ENCODE results near the gene PRG3.
"Not testable (repeated sequence)": the region's sequence is repeated elsewhere in the genome, so short reads cannot be mapped to it uniquely, and the experiment has no call there.

PRG3 gene

DNA sequence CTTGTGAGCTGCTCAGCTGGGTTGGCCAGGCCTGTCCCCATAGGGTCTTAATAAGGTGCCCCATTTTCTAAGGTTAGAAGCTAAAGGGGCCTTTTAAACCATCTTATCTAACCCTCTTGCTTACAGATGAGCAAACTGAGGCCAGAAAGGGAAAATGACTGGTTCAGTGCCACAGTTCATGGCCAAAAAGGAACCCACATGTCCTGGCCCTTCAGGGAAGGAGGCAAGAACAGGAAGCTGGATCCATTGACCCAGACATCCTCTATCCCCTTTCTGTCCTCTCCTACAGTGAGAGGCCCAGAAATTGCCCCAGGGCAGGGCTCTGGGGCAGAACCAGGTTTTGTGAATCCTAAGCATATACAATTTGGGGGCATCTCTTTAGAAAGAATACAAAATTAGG, 10.0 kb downstream of the PRG3 start:
- Histone ChIP-seq H3K36me3 (ENCODE audit: control insufficient read depth, insufficient read depth, low read length) (no peaks in the 10 kb centered on the region), H3K4me3 (ENCODE audit: insufficient read depth, low read depth, low read length) (no peak overlapping the region)

DNA sequence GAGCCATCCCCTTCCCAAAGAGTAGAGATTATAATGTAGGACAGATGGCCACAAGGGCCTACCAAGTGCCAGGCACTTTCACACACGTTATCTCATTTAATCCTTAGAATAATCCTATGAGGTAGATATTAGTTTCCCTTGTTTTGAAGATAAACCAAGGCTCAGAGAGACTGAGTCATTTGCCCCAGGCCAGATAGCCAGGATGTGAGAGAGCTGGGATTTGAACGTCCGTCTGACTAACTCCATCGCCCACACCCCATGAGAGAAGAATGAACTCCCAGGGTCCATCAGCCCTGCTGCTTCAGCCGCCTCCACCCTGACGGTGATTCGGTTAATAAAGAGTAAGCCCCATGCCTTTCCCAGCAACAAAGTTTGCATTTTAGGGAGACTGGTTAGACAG, 10.7 kb downstream of the PRG3 start:
- Histone ChIP-seq H3K9me3 (ENCODE audit: control insufficient read depth, low read length) (no peaks in the 10 kb centered on the region), H3K4me3 (ENCODE audit: insufficient read depth, low read depth, low read length) (no peak overlapping the region), H3K27ac (ENCODE audit: insufficient read depth, low read depth, low read length, poor library complexity, severe bottlenecking) (no peak overlapping the region), H3K27me3 (ENCODE audit: control insufficient read depth, insufficient read depth, low read length, poor library complexity, severe bottlenecking) (no peaks in the 10 kb centered on the region), H3K4me1 (ENCODE audit: control insufficient read depth, insufficient read depth, low read length) (peaks cover 8% of the 10 kb centered on the region), H3K36me3 (ENCODE audit: control insufficient read depth, insufficient read depth, low read length) (no peaks in the 10 kb centered on the region)
- WGBS, 2 experiments: 91 to 95% methylated on average over 6 to 7 of the region's 7 CpGs

More for the DNA sequence above, 10.0 kb downstream of the PRG3 start:
- no peaks in the 10 kb centered on the region for H3K27me3 ChIP-seq (ENCODE audit: control insufficient read depth, insufficient read depth, low read length, poor library complexity, severe bottlenecking)
- H3K4me1 ChIP-seq (ENCODE audit: control insufficient read depth, insufficient read depth, low read length): peaks cover 4% of the 10 kb centered on the region
- no peak overlapping the region for H3K27ac ChIP-seq (ENCODE audit: insufficient read depth, low read depth, low read length, poor library complexity, severe bottlenecking)
- no peaks in the 10 kb centered on the region for H3K9me3 ChIP-seq (ENCODE audit: control insufficient read depth, low read length)

GRCh38 chr11:57368845-57369232, 12.1 kb downstream of the PRG3 start:
- H3K4me1 ChIP-seq (ENCODE audit: control insufficient read depth, insufficient read depth, low read length): peaks cover 11% of the 10 kb centered on the region
- H3K27ac ChIP-seq (ENCODE audit: insufficient read depth, low read depth, low read length, poor library complexity, severe bottlenecking): no peak overlapping the region
- no peaks in the 10 kb centered on the region for H3K27me3 ChIP-seq (ENCODE audit: control insufficient read depth, insufficient read depth, low read length, poor library complexity, severe bottlenecking)
- no peaks in the 10 kb centered on the region for H3K9me3 ChIP-seq (ENCODE audit: control insufficient read depth, low read length)
- no peaks in the 10 kb centered on the region for H3K36me3 ChIP-seq (ENCODE audit: control insufficient read depth, insufficient read depth, low read length)
- 83 to 88% methylated on average over 5 of the region's 5 CpGs for WGBS, 2 experiments
- H3K4me3 ChIP-seq (ENCODE audit: insufficient read depth, low read depth, low read length): no peak overlapping the region

DNA sequence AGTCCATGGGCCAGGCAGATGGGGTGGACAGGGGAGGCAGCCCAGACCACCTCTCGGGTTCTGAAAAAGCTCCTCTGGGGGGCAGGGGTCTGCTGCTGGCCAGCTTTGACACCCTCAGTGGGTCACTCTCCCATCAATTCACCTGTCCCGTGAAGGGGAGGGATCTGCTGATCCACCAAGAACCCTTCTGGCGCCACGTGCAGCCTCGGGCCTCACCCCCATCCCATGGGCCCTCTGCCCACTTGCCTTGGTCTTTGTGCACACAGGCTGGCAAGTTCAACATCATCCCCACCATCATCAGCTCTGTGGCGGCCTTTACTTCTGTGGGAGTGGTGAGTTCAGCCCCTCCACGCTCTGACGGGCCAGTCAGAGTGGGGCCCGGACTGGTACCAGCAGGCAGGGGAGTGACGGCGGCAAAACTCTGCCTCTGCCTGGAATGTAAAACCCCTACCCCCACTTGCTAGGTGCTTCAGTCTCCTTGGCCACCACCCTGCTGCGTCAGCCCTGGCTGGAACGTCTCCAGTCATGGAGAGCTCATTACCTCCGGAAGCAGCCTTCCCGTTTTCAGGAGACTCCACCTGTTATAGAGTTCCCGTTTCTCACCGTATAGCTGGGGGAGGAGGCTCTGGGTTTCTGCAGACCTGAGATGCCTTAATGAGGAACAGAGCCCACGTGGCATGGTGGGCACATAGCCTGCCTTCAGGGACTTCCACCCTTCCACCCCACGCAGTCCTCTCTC, 12.7 kb downstream of the PRG3 start:
- WGBS, 2 experiments: 84 to 87% methylated on average over 19 of the region's 19 CpGs
- no peaks in the 10 kb centered on the region for H3K27me3 ChIP-seq (ENCODE audit: control insufficient read depth, insufficient read depth, low read length, poor library complexity, severe bottlenecking)

DNA sequence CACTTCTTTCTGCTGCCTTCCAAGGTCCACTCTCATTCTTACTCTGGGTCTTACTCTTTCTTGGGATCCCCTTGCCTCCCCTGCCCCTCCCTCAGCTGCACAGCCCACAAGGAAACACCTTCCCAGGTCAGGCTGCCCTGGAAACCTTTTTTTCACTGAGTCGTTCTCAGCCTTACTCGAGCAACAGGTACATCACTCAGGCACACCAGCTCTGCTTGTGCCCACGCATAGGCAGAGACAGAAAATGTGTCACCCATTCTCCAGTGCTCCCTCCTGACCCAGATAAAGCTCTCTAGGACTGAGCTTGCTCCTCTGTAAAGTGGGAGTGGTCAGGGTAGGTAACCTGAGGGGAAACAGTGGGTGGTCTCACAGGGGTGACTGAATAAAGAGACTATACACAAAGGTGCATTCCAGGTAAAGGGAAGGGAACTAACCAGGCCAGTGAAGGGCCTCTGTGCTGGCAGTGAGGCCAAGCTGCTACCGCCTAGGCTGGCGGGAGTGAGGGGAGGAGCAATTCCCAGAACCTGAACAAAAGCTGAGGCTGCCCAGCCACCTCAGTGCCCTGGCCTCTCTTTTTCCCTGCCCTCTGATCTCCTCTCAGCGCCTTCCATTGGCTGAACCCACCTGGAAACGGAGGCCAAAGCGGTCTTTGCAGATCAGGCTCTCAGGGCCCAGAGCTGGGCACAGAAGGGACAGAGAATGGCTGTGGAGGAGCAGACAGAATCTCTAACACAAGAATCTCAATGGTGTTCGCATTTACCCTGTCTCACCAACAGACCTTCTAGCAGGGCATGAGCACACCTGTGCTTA, 15.9 kb downstream of the PRG3 start:
- Histone ChIP-seq H3K36me3 (ENCODE audit: control insufficient read depth, insufficient read depth, low read length) (no peaks in the 10 kb centered on the region), H3K27me3 (ENCODE audit: control insufficient read depth, insufficient read depth, low read length, poor library complexity, severe bottlenecking) (no peaks in the 10 kb centered on the region), H3K4me1 (ENCODE audit: control insufficient read depth, insufficient read depth, low read length) (peaks cover 14% of the 10 kb centered on the region), H3K4me3 (ENCODE audit: insufficient read depth, low read depth, low read length) (no peak overlapping the region), H3K9me3 (ENCODE audit: control insufficient read depth, low read length) (no peaks in the 10 kb centered on the region), H3K27ac (ENCODE audit: insufficient read depth, low read depth, low read length, poor library complexity, severe bottlenecking) (no peak overlapping the region)
- 51 to 60% methylated on average over 9 of the region's 9 CpGs for WGBS, 2 experiments

More for the DNA sequence above, 12.7 kb downstream of the PRG3 start:
- Histone ChIP-seq H3K9me3 (ENCODE audit: control insufficient read depth, low read length) (no peaks in the 10 kb centered on the region), H3K4me1 (ENCODE audit: control insufficient read depth, insufficient read depth, low read length) (peaks cover 11% of the 10 kb centered on the region), H3K36me3 (ENCODE audit: control insufficient read depth, insufficient read depth, low read length) (no peaks in the 10 kb centered on the region), H3K4me3 (ENCODE audit: insufficient read depth, low read depth, low read length) (no peak overlapping the region), H3K27ac (ENCODE audit: insufficient read depth, low read depth, low read length, poor library complexity, severe bottlenecking) (no peak overlapping the region)

DNA sequence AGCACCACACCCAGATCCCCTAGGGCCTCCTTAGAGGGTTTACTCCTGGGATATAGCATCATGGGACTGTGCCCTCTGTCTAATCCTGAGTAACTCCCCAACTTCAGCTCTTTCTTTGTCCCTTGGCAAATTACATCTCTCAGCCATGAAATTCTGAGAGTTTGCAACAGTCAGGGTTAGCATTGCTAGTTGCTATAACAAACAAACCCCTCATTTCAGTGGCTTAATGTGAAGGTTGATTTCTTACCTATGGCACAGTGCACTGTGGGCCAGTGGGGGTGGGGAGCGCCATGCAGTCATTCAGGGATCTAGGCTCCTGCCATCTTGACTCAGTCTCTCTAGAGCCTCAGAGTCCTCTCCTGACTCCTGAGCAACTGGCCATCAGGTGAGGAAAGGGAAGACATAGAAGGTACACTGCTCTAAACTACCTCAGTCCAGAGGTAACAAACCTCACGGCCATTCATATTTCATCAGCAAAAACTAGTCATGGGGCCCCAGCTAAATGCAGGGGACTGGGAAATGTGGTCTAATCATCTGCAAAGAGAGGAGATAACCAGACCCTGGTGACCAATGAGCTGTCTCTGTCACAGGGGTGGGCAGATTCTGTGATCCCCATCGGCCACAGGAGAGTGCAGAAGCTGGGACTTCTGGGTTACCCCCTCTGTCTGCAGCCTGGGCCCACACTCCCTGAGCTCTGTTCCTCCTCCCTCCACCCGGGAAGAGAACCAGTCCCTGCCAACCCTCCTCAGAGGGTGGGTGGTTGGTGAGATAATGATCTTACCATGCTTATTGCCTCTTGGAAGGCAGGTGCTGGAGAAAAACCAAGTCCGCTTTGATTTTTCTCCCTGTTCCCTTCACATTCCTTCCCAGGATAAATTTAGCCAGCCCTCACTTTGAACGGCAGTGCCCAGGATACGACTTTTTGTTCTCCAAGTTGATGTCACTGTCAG, 17.5 kb downstream of the PRG3 start:
- Histone ChIP-seq H3K9me3 (ENCODE audit: control insufficient read depth, low read length) (no peaks in the 10 kb centered on the region), H3K4me1 (ENCODE audit: control insufficient read depth, insufficient read depth, low read length) (peaks cover 19% of the 10 kb centered on the region), H3K27ac (ENCODE audit: insufficient read depth, low read depth, low read length, poor library complexity, severe bottlenecking) (no peak overlapping the region), H3K36me3 (ENCODE audit: control insufficient read depth, insufficient read depth, low read length) (no peaks in the 10 kb centered on the region), H3K4me3 (ENCODE audit: insufficient read depth, low read depth, low read length) (no peak overlapping the region), H3K27me3 (ENCODE audit: control insufficient read depth, insufficient read depth, low read length, poor library complexity, severe bottlenecking) (no peaks in the 10 kb centered on the region)
- 82 to 85% methylated on average over 5 to 7 of the region's 7 CpGs for WGBS, 2 experiments

DNA sequence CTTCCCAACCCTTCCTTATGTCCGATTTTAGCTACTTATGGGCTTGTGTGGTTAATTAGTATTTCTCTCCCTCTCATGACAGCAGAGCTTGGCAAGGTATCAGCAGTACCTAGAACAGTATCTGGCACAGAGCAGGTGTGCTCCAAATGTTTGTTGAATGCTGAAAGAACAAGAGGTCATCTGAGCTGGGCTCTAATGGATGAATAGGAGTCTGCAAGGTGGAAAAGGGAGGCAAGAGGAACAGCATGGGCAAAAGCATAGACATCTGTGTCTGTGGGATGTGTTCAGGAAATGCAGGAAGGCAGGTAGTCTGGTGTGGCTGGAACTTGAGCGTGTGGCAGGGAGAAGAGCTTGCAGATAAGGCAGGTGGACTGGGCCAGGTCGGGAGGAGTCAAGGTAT, 19.0 kb downstream of the PRG3 start:
- Histone ChIP-seq H3K27me3 (ENCODE audit: control insufficient read depth, insufficient read depth, low read length, poor library complexity, severe bottlenecking) (no peaks in the 10 kb centered on the region), H3K4me1 (ENCODE audit: control insufficient read depth, insufficient read depth, low read length) (peaks cover 19% of the 10 kb centered on the region), H3K9me3 (ENCODE audit: control insufficient read depth, low read length) (no peaks in the 10 kb centered on the region), H3K27ac (ENCODE audit: insufficient read depth, low read depth, low read length, poor library complexity, severe bottlenecking) (no peak overlapping the region), H3K36me3 (ENCODE audit: control insufficient read depth, insufficient read depth, low read length) (no peaks in the 10 kb centered on the region), H3K4me3 (ENCODE audit: insufficient read depth, low read depth, low read length) (no peak overlapping the region)
- WGBS, 2 experiments: 94 to 96% methylated on average over 2 to 3 of the region's 3 CpGs

GRCh38 chr11:57361420-57361819, 19.5 kb downstream of the PRG3 start:
- H3K27me3 ChIP-seq (ENCODE audit: control insufficient read depth, insufficient read depth, low read length, poor library complexity, severe bottlenecking); H3K36me3 ChIP-seq (ENCODE audit: control insufficient read depth, insufficient read depth, low read length); H3K9me3 ChIP-seq (ENCODE audit: control insufficient read depth, low read length); H3K4me3 ChIP-seq (ENCODE audit: insufficient read depth, low read depth, low read length); H3K27ac ChIP-seq (ENCODE audit: insufficient read depth, low read depth, low read length, poor library complexity, severe bottlenecking): not testable (repeated sequence)
- peaks cover 19% of the 10 kb centered on the region for H3K4me1 ChIP-seq (ENCODE audit: control insufficient read depth, insufficient read depth, low read length)

DNA sequence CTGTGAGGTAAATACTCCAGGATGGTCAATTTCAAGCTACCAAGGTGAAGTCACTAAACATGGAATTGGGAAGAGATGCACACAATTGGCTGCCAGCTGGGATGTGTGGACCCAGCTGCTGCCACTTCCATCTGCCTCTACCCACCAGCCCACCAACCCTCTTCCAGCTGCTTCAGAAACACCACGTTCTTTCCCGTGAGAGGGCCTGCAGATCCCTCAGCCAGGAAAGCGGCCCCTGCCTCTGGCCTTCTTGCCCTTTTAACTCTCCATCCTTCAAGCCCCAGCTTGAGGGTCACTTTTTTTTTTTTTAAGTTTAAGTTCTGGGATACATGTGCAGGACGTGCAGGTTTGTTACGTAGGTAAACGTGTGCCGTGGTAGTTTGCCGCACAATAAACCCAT, 20.0 kb downstream of the PRG3 start:
- H3K9me3 ChIP-seq (ENCODE audit: control insufficient read depth, low read length): no peaks in the 10 kb centered on the region
- WGBS, 2 experiments: 93 to 95% methylated on average over 8 of the region's 8 CpGs
- H3K4me3 ChIP-seq (ENCODE audit: insufficient read depth, low read depth, low read length): no peak overlapping the region
- H3K36me3 ChIP-seq (ENCODE audit: control insufficient read depth, insufficient read depth, low read length): no peaks in the 10 kb centered on the region
- no peak overlapping the region for H3K27ac ChIP-seq (ENCODE audit: insufficient read depth, low read depth, low read length, poor library complexity, severe bottlenecking)
- no peaks in the 10 kb centered on the region for H3K27me3 ChIP-seq (ENCODE audit: control insufficient read depth, insufficient read depth, low read length, poor library complexity, severe bottlenecking)
- H3K4me1 ChIP-seq (ENCODE audit: control insufficient read depth, insufficient read depth, low read length): peaks cover 15% of the 10 kb centered on the region

All from ectodermal cell (in vitro differentiated cells).